Effector memory CD8-positive, alpha-beta T cell (primary cell): ENCODE data around the gene GDF15.

Experiments used
- ATAC-seq: fragments of 150-1000 bp; cut with Tn5 transposase; replicated peaks from 2 replicates; pipeline ENCODE4 v1.10.0; 2021; ENCODE audit warnings: mild to moderate bottlenecking, moderate library complexity
- DNase-seq, 3 experiments: peaks; one replicate each; pipeline ENCODE4 v3.0.0; 2021
- H3K27ac Mint-ChIP-seq, 2 donors: one replicate each; pipeline ENCODE4 v1.8.0; 2022; ENCODE audit warnings: mild to moderate bottlenecking in 2 of 2, mixed read lengths in 2 of 2, moderate library complexity in 2 of 2
- H3K27me3 Mint-ChIP-seq, 2 donors: one replicate each; pipeline ENCODE4 v1.8.0; 2022; ENCODE audit warnings: mixed read lengths in 2 of 2
- H3K36me3 Mint-ChIP-seq: one replicate; pipeline ENCODE4 v1.8.0; 2022; ENCODE audit warnings: mild to moderate bottlenecking, moderate library complexity, mixed read lengths; ENCODE audit not compliant: insufficient read depth
- H3K4me1 Mint-ChIP-seq, 2 donors: one replicate each; pipeline ENCODE4 v1.8.0; 2022; ENCODE audit warnings: low read depth in 2 of 2, mixed read lengths in 2 of 2
- H3K4me3 Mint-ChIP-seq, 2 donors: one replicate each; pipeline ENCODE4 v1.8.0; 2022; ENCODE audit warnings: mild to moderate bottlenecking in 2 of 2, mixed read lengths in 2 of 2, moderate library complexity in 2 of 2
- H3K9me3 Mint-ChIP-seq, 2 donors: one replicate each; pipeline ENCODE4 v1.8.0; 2022; ENCODE audit warnings: mixed read lengths in 2 of 2

Gene GDF15

DNA sequence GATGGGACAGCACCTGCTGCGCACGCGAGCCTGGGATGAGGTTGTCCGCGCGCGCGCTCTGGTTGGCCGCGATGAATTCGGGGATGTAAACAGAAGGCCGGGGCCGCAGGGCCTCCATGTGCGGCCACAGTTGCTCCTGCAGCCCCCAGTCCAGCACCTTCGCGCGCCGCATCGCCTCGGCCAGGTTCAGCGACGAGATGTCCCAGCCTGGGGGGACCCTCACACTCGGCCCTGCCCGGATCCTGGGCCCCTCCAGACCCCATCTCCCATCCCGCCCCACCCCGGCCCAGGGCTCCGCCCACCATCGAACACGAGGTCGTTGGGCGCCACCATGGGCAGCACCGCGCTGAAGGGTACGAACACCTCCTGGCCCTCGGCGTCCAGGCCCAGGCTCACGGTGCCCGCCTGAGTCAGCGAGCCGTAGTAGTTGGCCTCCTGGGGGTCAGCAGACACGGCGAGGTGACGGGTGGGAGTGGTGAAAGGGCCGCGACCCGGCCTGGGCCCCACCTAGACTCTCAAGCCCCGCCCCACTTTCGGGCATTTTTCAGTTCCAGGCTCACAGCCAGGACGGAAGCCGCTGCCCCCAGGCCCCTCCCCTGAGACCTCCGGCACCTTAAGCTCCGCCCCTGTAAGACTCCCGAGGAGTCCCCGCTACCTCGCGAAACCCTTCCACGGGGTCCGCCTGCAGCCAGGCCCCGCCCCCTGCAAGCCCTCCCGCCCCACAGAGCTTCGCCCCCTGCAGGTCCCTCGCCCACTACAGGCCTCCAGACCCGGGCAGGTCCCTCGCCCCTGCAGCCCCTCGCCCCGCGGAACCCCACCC, 50.9 kb downstream of the GDF15 start:
- ATAC-seq: peak; percentile 65
- H3K4me3 Mint-ChIP-seq: peak overlapping the region; percentile 76 to 82
- peaks cover 17 to 30% of the 10 kb centered on the region in 2 donors for H3K4me1 Mint-ChIP-seq
- no peaks in the 10 kb centered on the region for H3K27me3 Mint-ChIP-seq
- H3K36me3 Mint-ChIP-seq: peaks cover 67% of the 10 kb centered on the region
- peak; percentile 76 to 82 (median 79) for DNase-seq
- H3K9me3 Mint-ChIP-seq: peaks cover 0 to under 1% of the 10 kb centered on the region in 2 donors
- H3K27ac Mint-ChIP-seq: peak overlapping the region in 1 of 2 donors; percentile 51

DNA sequence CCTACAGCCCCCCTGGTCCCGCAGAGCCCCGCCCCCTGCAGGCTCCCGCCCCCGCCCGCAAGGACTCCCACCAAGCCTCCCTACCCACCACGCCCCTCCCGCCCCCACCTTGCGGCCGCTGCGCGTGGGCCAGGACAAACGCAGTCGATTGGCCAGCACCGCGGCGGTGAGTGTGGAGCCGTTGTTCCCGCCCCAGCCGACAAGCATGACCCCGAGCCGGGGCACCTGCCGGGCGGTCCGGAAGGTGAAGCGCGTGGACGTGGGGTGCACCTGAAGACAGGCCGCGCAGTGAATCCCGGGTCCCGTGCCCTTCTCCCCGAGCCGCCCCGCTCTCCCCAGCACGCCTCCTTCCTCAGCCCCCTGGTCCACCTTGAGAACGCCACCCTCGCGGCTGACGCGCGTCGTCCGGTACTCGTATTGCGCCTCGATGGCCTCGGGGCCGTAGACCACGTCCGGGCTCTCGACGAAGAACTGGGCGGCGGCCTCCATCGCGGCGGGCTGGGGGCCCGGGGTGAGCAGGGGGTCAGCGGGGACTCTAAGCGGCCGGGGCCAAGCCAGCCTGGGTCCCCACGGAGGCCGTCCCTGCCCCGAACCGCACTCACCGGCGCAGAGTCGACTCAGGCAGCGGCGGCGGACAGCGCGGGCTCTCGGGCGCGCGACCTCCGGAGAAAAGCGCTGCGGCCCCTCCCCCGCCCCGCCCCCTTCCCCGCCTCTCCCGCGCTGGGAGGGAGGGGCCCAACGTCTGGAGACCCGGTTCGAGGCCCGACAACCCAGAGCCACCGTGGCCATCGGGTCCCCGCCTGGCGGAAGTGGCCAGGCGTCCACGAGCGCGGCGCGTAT, 51.8 kb downstream of the GDF15 start, which contains the start of gene ISYNA1:
Gene ISYNA1 (minus strand): TSS at position 643 of the 840 bp plus-strand sequence. CDS start 154 bp downstream, at position 489.
- Mint-ChIP-seq H3K27ac (peak within 1 kb of the TSS; percentile 35 to 92), H3K4me1 (peaks cover 23 to 34% of the 10 kb centered on the region in 2 donors), H3K27me3 (no peaks in the 10 kb centered on the region), H3K36me3 (peaks cover 70% of the 10 kb centered on the region), H3K4me3 (peak within 1 kb of the TSS; percentile 76 to 82), H3K9me3 (peaks cover 7 to 8% of the 10 kb centered on the region in 2 donors)
- DNase-seq (peak in 1 of 3 experiments; percentile 32), ATAC-seq (peak; percentile 28)

DNA sequence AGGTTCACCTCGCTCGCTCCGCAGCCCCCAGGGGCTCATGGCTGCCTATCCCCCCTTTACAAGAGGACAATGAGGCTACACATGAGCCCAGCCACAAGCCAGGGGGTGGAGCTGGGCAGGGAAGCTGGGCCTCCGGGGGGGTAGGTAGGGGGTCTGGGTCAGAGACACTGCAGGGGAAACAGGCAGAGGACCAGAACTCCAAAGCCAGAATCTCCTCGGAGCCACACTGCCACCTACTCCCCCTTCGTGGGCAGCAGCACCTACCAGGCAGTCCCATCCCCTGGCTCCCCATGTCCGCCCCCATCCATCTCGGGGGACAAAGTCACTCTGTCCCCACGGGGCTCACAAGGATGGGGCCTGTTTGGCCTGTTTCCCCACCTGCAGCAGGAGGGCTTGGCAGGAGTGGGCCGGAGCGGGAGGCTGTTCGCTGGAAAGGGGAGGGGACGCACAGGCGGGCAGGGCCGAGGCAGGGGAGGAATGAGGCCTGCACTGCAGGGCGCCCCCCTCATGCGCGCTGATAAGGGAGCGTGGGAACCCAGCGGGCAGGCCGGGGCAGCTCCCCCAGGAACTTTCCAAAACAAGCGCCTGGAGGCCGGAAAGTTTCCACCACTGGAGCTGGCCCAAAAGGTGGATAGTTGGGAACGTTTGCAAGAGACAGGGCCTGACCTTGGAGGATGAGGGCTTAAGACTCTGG, 52.5 kb downstream of the GDF15 start:
- Mint-ChIP-seq H3K36me3 (peaks cover 75% of the 10 kb centered on the region), H3K9me3 (peaks cover 7 to 9% of the 10 kb centered on the region in 2 donors), H3K27me3 (no peaks in the 10 kb centered on the region), H3K27ac (peak overlapping the region; percentile 35 to 92), H3K4me3 (peak overlapping the region; percentile 31 to 76), H3K4me1 (peaks cover 29 to 39% of the 10 kb centered on the region in 2 donors)
- no peak for ATAC-seq
- DNase-seq: peak in 1 of 3 experiments; percentile 17
